ENCODE results near the gene GLIPR2.
"Not testable (repeated sequence)": the region's sequence is repeated elsewhere in the genome, so short reads cannot be mapped to it uniquely, and the experiment has no call there.

GLIPR2 gene

DNA sequence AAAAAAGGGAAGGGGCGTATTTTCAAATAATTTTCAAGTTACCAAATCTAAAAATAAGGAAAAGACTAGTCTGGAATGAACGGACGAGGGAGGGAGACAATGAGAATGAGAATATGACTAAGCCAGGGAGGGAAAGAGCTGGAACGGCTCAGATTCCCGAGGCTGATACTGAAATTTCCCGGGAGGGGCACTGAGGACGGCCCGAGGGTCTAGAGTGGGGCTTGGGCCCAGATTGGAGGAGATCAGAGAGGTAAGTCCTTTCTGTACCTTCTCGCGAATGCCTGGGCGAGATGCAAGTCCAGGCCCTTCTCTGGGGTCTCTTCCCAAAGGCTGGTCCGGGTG, 29.3 kb downstream of the GLIPR2 start:
- DNase-seq: no peak

DNA sequence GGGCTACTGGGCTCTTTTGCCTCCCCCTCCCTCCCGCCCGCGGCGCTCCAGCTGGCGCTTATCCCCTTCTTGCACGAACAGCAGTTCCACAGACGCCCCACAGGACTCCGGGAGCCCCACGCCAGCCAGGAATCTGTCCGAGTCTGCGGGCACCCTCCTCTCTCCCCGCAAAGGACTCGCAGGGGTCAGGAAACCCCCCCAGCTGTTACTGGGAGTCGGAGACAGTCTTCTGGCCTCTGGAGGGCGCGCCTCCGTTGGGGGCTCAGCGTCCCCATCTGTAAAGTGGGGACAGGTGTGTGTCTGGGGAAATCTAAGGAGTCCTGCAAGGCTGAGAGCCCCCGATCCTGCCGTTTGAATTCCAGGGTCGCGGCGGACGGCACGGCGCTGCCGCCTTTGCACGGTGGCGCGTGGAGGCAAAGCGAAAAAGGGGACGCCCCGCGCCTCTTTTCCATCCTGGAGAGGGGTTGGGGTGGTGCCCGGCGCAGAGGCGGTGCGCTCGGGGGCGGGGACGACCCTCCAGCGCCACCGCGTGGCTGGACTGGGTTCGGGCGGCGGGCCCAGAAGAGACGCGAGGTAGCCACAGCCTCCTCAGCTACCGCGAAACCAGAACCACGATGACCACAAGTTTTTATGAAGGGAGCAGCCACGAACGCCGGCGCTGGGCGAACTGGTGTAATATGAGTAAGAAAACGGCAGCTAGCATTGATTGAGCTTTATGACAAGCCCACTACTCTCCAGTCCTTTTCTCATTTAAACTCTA, 29.8 kb downstream of the GLIPR2 start:
- peak; percentile 82 for DNase-seq

DNA sequence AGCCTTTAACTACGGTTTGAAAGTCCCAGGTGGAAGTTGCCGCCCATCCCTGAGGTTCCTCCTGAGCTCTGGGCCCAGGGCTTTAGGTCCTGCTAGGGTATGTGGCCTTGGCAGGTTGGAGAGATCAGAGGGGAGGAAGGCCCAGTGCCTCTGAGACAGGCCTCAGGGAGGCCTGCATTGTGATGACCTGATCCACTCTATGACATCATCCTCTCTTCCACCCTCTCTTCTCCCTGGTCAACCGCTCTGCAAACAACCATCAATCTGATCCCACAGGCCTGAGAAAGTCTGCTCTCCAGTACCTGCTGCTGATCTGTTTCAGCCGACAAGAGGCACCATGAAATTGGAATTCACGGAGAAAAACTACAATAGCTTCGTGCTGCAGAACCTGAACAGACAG, 32.6 kb downstream of the GLIPR2 start, which contains the start of gene CCIN:
Gene CCIN, plus strand, starts transcription at position 223 of the 400 bp plus-strand sequence. Its CDS starts 115 bp downstream, at position 338.
- DNase-seq: no peak

DNA sequence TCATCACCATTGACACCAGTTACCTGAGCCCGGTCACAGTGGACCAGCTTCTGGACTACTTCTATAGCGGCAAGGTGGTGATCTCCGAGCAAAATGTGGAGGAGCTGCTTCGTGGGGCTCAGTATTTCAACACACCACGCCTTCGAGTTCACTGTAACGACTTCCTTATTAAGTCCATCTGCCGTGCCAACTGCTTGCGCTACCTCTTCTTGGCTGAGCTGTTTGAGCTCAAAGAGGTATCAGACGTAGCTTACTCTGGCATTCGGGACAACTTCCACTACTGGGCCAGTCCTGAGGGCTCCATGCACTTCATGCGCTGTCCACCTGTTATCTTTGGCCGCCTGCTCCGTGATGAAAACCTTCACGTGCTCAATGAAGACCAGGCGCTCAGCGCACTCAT, 33.2 kb downstream of the GLIPR2 start:
- no peak for DNase-seq

DNA sequence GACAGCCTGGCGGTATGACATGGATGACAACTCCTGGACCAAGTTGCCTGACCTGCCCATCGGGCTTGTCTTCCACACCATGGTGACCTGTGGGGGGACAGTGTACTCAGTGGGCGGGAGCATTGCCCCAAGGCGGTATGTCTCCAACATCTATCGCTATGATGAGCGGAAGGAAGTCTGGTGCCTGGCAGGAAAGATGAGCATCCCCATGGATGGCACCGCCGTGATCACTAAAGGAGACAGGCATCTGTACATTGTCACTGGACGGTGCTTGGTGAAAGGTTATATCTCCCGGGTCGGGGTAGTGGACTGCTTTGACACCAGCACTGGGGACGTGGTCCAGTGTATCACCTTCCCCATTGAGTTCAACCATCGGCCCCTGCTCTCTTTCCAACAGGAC, 34.0 kb downstream of the GLIPR2 start:
- no peak for DNase-seq

DNA sequence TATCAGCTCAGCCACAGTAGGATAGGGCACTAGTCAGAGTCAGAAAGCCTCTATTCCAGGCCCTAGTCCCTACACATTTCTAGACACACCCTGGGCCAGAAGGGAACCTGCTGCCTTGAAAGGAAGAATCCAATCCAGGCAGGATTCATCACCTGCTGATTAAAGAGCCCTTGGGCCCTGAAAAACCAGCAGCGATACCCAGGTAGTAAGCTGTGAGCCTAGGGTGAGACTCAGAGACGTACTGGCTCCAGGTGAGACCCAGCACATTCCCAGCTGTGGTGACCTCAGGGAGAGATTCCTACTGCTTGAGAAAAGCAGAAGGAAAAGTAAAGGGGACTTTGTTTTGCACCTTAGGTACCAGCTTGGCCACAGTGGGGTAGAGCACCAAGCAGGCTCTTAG, 37.3 kb downstream of the GLIPR2 start:
- no peak for DNase-seq

GRCh38 chr9:36174271-36174670, 37.7 kb downstream of the GLIPR2 start:
- DNase-seq: no peak

DNA sequence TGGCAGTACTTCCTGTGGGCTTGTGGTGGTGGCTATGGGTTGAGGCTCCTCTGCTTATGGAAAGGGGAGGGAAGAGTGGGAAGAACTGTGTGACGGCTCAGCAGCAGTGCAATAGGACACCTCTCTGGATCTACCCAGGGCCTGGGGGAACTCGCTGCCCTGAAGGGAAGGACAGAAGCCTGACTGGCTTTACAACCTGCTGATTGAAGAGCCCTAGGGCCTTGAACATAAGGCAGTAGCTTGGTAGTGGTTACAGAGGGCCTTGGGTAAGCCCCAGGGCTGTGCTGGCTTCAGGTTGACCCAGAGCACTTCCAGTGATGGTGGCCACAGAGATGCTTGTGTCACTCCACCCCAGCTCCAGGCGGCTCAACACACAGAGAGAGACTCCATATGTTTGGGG, 38.2 kb downstream of the GLIPR2 start:
- DNase-seq: no peak

- DNase-seq: not testable (repeated sequence)
These were observed 38.7 kb downstream of the GLIPR2 start for GRCh38 chr9:36175209-36175608.

DNA sequence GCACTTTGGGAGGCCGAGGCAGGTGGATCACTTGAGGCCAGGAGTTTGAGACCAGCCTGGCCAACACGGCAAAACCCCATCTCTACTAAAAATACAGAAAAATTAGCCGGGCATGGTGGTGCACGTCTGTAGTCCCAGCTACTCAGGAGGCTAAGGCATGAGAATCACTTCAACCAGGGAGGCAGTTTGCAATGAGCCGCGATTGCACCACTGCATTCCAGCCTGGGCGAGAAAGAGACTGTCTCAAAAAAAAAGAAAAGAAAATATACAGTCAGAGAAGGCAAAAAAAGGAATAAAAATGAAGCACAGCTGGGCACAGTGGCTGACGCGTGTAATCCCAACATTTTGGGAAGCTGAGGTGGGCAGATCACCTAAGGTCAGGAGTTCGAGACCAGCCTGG, 40.0 kb downstream of the GLIPR2 start:
- not testable (repeated sequence) for DNase-seq

- no peak for DNase-seq
These were observed 41.0 kb downstream of the GLIPR2 start for GRCh38 chr9:36177571-36177970.

GRCh38 chr9:36180243-36180642, 43.7 kb downstream of the GLIPR2 start:
- DNase-seq: not testable (repeated sequence)

- DNase-seq: no peak
These were observed 50.9 kb downstream of the GLIPR2 start for GRCh38 chr9:36187414-36187813.

DNA sequence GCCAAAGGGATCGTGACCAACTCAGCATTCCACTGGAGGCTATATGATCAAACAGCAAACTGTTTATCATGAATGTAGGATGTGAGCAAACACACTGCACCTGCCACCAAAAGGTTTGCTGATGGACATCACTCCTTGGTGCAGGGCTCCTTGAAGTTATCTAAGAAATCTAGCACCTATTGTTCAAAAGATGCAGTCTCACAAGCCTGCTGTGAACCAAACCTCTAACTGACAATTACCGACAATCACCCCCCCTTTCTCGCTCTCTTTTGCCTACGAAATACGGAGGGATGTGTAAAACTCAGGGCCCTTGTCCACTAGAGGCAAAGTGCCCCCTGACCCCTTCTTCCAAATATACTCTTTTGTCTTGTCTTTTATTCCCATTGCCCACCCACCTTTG, 51.7 kb downstream of the GLIPR2 start:
- DNase-seq: no peak

GRCh38 chr9:36189976-36190375, 53.4 kb downstream of the GLIPR2 start:
- DNase-seq: peak; percentile 50

DNA sequence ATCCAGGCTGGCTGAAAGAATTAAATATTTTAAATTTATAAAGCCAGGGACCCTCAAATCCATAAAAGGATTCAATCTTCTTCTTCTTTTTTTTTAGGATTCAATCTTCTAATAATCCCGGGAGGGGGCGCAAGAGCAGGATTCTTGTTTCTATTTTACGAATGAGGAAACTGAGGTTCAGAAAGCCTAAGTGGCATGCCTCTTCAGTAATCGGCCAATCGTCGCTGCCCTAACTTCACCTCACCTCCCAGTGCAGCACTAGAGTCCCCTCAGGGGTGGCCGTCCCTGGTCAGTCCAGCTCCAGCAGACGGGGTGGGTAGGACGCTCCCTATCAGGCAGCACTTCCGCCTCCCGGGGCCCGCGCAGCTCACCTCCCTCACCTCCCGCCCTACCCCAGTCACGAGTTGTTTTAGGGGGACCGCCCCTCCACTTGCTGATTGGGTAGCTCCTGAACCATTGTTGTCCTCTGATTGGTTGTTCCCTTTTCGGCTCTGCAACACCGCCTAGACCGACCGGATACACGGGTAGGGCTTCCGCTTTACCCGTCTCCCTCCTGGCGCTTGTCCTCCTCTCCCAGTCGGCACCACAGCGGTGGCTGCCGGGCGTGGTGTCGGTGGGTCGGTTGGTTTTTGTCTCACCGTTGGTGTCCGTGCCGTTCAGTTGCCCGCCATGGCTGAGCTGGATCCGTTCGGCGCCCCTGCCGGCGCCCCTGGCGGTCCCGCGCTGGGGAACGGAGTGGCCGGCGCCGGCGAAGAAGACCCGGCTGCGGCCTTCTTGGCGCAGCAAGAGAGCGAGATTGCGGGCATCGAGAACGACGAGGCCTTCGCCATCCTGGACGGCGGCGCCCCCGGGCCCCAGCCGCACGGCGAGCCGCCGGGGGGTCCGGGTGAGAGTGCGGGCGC, 54.1 kb downstream of the GLIPR2 start, which contains the start of gene CLTA:
Gene CLTA, plus strand, starts transcription at position 534 of the 902 bp plus-strand sequence. Its CDS starts 136 bp downstream, at position 670.
- DNase-seq: peak; percentile 99

DNA sequence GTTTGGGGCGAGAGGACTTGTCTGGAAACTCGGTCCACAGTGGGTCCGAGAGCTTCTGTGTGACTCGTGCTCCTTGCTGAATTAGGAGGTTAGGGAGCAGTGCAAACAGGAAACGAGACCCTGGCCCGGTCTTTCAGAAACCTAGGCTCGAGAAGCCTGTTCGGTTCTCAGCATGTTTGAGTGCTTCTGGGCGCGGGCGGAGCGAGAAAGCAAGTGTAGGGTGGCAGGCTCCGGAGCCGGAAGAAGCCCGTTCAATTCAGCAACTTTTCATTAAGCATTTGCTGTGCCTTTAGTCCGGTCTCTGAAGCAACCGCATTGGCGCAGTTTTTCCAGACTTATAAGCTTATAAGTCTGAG, 54.7 kb downstream of the GLIPR2 start:
- peak; percentile 64 for DNase-seq

GRCh38 chr9:36191686-36192085, 55.2 kb downstream of the GLIPR2 start:
- peak; percentile 26 for DNase-seq

DNA sequence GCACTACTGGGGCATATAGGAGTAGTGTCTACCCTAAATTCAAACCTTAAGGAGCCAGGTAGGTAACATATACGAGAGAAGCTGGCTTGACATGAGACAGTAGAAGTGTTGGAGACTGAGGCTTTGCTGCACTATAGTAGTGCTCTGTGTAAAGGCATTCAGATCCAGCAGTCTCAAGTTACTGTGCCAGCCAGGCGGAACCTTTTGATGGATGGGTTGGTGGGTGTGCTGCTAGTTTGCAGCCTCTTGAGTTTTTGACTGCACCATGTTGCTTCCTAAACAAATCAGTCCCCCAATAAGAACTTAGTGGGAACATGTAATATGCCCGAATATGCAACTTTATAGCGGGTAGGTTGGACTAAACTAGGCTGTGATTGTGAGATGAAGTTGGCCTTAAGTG, 55.7 kb downstream of the GLIPR2 start:
- peak; percentile 28 for DNase-seq

DNA sequence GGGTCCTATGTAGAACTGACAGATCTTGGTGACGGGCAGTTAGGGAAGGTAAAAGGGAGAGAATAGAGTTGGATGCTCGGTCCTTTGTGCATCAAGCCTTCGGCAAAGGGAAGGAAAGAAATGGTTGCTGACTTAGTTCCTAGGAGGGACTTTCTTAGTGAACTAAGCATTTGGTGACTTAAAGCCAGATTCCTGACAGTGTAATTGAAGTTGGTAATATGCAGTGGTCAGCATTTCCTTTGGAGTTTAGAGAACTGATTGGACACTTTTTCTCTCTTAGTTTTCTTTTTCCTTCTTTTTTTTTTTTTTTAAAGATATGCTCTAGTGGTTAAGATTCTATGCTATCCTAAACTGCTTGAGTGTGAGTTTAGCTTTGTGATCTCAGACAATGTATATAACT, 56.5 kb downstream of the GLIPR2 start:
- no peak for DNase-seq

DNA sequence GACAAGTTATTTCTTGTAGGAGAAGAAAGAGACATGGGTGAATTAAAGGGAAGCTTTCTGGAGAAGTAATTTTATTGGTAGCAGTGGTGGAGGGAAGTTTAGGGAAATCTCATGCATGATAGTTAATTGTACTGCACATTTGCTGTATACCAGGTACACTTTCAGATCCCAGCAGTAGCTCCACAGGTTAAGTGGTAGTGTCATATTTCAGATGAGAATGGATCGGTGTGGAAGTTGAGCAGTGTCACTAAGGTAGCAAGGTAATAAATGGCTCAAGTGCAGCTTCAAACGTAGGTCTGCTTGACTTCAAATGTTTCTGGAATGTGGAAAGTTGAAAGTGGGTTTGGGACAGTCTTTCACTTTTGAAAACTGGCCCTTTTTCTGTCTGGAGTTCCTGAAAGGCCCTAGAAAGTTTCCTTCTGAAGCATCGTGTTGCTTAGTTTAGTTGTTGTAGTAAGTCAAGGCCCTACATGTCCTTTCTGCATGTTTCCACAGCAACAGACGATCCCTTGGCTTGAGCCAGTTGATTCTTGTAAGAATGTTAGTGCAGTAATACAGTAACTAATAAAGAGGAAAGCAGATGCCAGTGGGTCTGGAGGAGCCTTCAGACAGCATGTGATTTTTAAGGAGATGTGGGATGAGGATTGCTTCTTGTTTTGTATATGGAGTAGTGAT, 57.9 kb downstream of the GLIPR2 start:
- DNase-seq: peak; percentile 15

DNA sequence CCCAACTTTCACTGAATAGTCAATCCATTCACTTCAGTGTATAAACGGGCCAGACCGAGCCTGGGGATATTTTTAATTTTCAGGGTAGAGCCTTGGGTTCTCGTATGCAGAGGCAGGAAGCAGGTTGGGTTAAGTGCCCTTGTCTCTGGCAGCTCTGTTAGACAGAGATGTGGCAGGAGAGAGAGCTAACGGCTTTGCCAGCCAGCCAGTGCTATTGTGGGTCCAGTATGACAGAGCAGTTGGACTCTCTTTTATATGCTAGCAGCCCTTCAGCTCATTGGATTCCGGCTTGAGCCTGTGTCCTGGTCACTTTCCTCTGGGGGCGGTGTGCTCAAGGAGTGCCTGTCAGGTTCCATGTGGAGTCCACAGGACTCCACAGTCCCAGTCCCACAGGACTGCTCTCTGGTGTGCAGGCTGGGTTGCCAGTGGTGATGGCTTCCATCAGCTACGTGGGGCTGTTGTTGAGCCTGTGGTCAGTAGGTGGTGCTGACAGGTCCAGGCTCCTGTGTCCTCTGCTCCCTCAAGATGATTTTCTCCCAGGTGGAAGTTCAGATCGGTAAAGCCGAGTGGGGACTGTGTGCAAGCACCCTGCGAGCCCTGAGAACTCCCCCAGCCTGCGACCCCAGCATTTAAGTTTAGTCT, 68.5 kb downstream of the GLIPR2 start:
- no peak for DNase-seq

GRCh38 chr9:36207016-36207415, 70.5 kb downstream of the GLIPR2 start:
- no peak for DNase-seq

All from NCI-H69 (cell line).